ENCODE data around the gene PUM2. TPM values are rescaled to one million over a fixed set of nuclear protein-coding genes. Genes with fewer than 3 reads are reported as not detected.

Gene PUM2
- total RNA-seq, 1 donor from 2014 or later: 130 TPM

GRCh38 chr2:20362701-20363435 is 12.2 kb upstream of the PUM2 start:
- H3K27ac Mint-ChIP-seq: no peak overlapping the region
- no peak for DNase-seq
- no peaks in the 10 kb centered on the region for H3K27me3 Mint-ChIP-seq
- intact Hi-C loops (cut with micrococcal nuclease): no loop called here
- peaks cover 9% of the 10 kb centered on the region for H3K9me3 Mint-ChIP-seq
- H3K4me1 Mint-ChIP-seq: peaks cover 27% of the 10 kb centered on the region
- H3K4me3 Mint-ChIP-seq: no peak overlapping the region
- H3K36me3 Mint-ChIP-seq (ENCODE audit: low read depth): peaks cover 10% of the 10 kb centered on the region

DNA sequence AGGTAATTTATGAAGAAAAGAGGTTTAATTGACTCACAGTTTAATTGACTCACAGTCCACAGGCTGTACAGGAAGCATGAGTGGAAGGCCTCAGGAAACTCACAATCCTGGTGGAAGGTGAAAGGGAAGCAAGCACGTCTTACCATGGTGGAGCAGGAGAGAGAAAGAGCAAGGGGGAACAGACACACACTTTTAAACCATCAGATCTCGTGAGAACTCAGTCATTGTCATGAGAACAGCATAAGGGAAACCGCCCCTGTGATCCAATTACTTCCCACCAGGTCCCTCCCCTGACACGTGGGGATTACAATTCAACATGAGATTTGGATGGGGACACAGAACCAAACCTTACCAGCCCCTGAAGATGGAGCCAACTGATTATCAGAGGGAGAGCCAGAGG is 11.2 kb upstream of the PUM2 start:
- Mint-ChIP-seq H3K36me3 (ENCODE audit: low read depth) (peaks cover 5% of the 10 kb centered on the region), H3K4me3 (no peak overlapping the region), H3K27ac (no peak overlapping the region), H3K4me1 (peaks cover 22% of the 10 kb centered on the region), H3K9me3 (peaks cover 4% of the 10 kb centered on the region), H3K27me3 (no peaks in the 10 kb centered on the region)
- DNase-seq: no peak
- intact Hi-C loops (cut with micrococcal nuclease): no loop called here

DNA sequence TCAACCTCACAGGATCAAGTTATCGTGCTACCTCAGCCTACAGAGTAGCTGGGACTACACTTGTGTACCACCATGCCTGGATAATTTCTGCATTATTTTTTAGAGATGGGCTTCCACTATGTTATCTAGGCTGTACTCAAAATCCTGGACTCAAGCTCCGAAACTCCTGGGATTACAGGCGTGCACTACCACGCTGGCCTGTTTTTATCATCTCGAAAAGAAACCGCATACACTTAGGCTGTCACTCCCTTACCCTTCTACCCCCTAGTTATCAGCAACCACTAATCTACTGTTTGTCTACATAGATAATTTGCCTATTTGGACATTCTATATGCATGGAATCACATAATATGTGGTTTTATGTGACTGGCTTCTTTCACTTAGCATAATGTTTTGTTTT is 8.5 kb upstream of the PUM2 start:
- H3K4me3 Mint-ChIP-seq: no peak overlapping the region
- H3K9me3 Mint-ChIP-seq: no peaks in the 10 kb centered on the region
- no peaks in the 10 kb centered on the region for H3K27me3 Mint-ChIP-seq
- intact Hi-C loops (cut with micrococcal nuclease): loop anchor here (10.0 kb wide), 1 partner anchor 456 kb away; no protein-coding TSS in a partner anchor
- H3K4me1 Mint-ChIP-seq: no peaks in the 10 kb centered on the region
- H3K27ac Mint-ChIP-seq: no peak overlapping the region
- no peak for DNase-seq
- H3K36me3 Mint-ChIP-seq (ENCODE audit: low read depth): peaks cover 1% of the 10 kb centered on the region

DNA sequence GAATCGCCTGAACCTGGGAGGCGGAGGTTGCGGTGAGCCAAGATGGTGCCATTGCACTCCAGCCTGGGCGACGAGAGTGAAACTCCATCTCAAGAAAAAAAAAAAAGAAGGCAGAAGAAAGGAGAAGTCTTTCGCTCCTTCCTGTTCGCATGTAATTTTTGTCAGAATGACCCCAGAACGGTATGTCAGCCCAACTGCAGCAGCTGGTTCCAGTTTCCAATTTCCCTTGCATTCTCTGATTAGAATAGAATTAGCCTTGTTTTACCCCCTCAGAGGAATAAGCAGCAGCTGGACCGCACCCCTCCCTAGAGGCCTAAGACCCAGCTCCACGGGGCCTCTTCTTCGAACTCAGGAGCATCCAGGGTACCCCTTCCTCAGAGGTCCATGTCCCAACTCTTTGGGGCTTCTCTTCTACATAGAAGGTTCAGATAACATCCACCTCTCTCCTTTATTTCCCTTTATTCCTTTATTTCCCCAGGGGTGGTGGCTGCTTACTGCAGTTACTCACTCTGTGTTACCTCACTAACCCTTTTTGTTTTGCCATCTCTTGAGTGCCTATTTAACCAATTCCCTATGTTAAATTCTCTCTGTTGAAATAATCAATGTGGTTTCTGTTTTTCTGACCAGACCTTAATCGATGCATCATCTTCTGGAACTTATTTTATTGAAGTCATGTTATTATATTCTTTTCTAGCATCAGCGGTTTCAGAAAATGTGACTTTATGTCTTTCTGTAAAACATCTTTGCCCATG is 7.2 kb upstream of the PUM2 start:
- DNase-seq: no peak
- no peaks in the 10 kb centered on the region for H3K4me1 Mint-ChIP-seq
- H3K9me3 Mint-ChIP-seq: no peaks in the 10 kb centered on the region
- H3K36me3 Mint-ChIP-seq (ENCODE audit: low read depth): peaks cover 1% of the 10 kb centered on the region
- peak overlapping the region; percentile 53 for H3K27ac Mint-ChIP-seq
- intact Hi-C loops (cut with micrococcal nuclease): loop anchor here (10.0 kb wide), 1 partner anchor 457 kb away; no protein-coding TSS in a partner anchor
- H3K4me3 Mint-ChIP-seq: no peak overlapping the region
- no peaks in the 10 kb centered on the region for H3K27me3 Mint-ChIP-seq

- H3K4me1 Mint-ChIP-seq: no peaks in the 10 kb centered on the region
- H3K36me3 Mint-ChIP-seq (ENCODE audit: low read depth): no peaks in the 10 kb centered on the region
- no peaks in the 10 kb centered on the region for H3K27me3 Mint-ChIP-seq
- intact Hi-C loops (cut with micrococcal nuclease): loop anchor here (10.0 kb wide), 1 partner anchor 459 kb away; no protein-coding TSS in a partner anchor
- no peaks in the 10 kb centered on the region for H3K9me3 Mint-ChIP-seq
- no peak overlapping the region for H3K27ac Mint-ChIP-seq
- H3K4me3 Mint-ChIP-seq: no peak overlapping the region
- DNase-seq: no peak
Observed at GRCh38 chr2:20356042-20356441, 5.4 kb upstream of the PUM2 start.

GRCh38 chr2:20355131-20355530 is 4.5 kb upstream of the PUM2 start:
- intact Hi-C loops (cut with micrococcal nuclease): loop anchor here (10.0 kb wide), 1 partner anchor 460 kb away; no protein-coding TSS in a partner anchor
- no peaks in the 10 kb centered on the region for H3K9me3 Mint-ChIP-seq
- no peak overlapping the region for H3K4me3 Mint-ChIP-seq
- no peak overlapping the region for H3K27ac Mint-ChIP-seq
- H3K36me3 Mint-ChIP-seq (ENCODE audit: low read depth): no peaks in the 10 kb centered on the region
- H3K4me1 Mint-ChIP-seq: no peaks in the 10 kb centered on the region
- no peaks in the 10 kb centered on the region for H3K27me3 Mint-ChIP-seq
- no peak for DNase-seq

- Mint-ChIP-seq H3K27me3 (no peaks in the 10 kb centered on the region), H3K4me1 (peaks cover 8% of the 10 kb centered on the region), H3K36me3 (ENCODE audit: low read depth) (peaks cover 13% of the 10 kb centered on the region), H3K27ac (no peak overlapping the region), H3K4me3 (no peak overlapping the region), H3K9me3 (no peaks in the 10 kb centered on the region)
- no peak for DNase-seq
- intact Hi-C loops (cut with micrococcal nuclease): loop anchor here (5.0 to 10.0 kb wide), 4 partner anchors 41 to 461 kb away; partner anchors contain the start of gene TTC32
Observed at GRCh38 chr2:20353241-20353992, 2.8 kb upstream of the PUM2 start.

DNA sequence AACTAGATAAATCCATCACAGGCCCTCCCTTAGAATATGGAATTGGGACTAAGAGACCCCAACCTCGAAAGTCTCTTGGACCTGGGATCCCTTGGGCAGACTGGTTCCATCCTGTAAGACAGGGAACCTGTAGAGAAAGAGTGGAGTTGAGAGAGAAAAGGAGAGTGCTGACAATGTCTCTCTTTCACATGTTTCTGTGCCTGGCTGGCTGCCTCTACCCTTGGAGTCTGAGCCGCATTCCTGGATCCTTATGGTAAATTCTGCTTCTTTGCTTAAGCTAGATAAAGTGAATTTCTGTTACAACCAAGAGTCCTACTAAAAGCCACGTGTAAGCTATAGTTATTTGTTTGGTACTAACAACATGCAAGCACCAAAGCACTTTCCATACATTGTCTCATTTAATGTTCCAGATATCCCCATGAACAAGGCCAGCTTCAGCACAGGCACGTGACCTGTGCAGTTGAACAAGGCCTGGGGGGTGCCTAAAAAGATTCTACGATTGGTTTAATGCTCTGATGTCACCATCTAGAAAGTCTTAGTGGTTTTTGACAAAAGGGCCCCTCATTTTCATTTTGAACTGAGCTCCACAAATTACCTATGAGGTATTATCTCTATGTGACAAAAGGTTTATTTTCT is 2.1 kb upstream of the PUM2 start:
- Mint-ChIP-seq H3K9me3 (no peaks in the 10 kb centered on the region), H3K27ac (no peak overlapping the region), H3K4me1 (peaks cover 12% of the 10 kb centered on the region), H3K27me3 (no peaks in the 10 kb centered on the region), H3K4me3 (no peak overlapping the region), H3K36me3 (ENCODE audit: low read depth) (peaks cover 17% of the 10 kb centered on the region)
- intact Hi-C loops (cut with micrococcal nuclease): loop anchor here (5.0 to 10.0 kb wide), 4 partner anchors 40 to 462 kb away; partner anchors contain the start of gene TTC32
- no peak for DNase-seq

- Mint-ChIP-seq H3K27me3 (no peaks in the 10 kb centered on the region), H3K27ac (no peak overlapping the region), H3K4me1 (peaks cover 15% of the 10 kb centered on the region), H3K9me3 (no peaks in the 10 kb centered on the region), H3K36me3 (ENCODE audit: low read depth) (peaks cover 18% of the 10 kb centered on the region), H3K4me3 (no peak overlapping the region)
- intact Hi-C loops (cut with micrococcal nuclease): loop anchor here (5.0 to 10.0 kb wide), 4 partner anchors 40 to 463 kb away; partner anchors contain the start of gene TTC32
- DNase-seq: peak; percentile 61
Observed at GRCh38 chr2:20352230-20352578, 1.6 kb upstream of the PUM2 start.

DNA sequence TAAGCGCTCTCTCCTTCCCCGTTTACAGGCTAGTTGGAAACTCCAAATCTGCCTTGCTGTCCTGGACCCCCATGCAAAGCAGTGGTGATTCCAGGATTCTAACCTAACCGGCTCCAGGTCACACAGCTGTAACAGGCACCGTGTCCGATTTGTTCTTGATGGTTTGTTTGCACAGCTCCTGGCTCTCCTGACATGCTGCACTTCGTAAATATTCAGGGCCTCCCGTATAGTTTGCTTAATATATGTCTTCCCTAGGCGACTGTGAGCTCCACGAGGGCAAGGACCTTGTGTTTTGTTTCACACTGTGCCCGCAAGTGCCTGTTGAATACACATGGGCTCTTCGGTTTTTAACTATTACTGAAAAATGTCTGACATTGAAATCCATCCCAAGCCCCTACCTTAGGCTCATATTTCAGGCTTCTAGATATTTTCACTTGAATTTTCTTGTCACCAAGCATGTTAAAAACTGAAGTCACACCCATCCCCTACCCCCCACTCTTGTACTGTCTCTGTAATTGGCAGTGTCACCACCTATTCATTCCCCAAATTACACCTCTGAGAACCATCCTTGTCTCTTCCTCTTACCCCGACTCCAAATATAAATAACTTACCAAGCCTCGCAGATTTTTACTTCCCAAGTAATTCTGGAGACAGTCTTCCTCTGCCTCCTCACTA is 1.0 kb upstream of the PUM2 start:
- no peak overlapping the region for H3K4me3 Mint-ChIP-seq
- H3K36me3 Mint-ChIP-seq (ENCODE audit: low read depth): peaks cover 21% of the 10 kb centered on the region
- DNase-seq: no peak
- no peak overlapping the region for H3K27ac Mint-ChIP-seq
- no peaks in the 10 kb centered on the region for H3K9me3 Mint-ChIP-seq
- intact Hi-C loops (cut with micrococcal nuclease): loop anchor here (1.0 to 10.0 kb wide), 9 partner anchors 14 to 1791 kb away; partner anchors contain the start of genes HS1BP3, LAPTM4A, RDH14 and TTC32
- peaks cover 18% of the 10 kb centered on the region for H3K4me1 Mint-ChIP-seq
- H3K27me3 Mint-ChIP-seq: no peaks in the 10 kb centered on the region

DNA sequence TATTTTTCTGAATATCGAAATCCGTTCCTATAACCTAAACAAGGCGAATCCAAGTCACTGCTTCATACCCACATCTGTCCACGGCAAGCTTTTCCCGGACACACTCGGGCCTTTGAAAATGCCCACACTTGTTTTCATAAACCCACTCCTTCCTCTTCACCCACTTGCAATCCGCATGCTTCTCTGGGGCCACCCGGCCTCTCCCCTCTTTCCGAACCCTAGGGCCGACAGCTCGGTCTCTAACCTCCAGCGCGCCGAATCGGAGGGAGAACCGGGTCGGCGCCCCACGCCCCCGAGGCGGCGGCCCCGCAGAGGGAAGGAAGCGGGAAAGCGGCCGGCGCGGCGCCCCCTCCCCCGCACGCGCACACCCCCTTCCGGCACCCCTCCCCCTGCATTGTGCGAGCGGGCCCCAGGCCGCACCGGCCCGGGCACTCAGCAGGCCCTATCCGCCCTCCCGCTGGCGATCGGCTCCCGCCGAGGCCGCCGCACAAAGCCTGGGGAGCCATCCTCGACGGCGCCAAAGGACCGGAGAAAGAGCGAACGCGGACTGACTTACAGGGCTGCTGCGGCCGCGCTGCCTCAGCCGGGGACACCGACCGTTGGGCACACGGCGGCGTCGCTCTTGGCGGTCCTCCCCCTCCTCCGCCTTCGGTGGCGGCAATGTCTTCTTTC is 467 bp downstream of the PUM2 start:
- H3K4me1 Mint-ChIP-seq: peaks cover 29% of the 10 kb centered on the region
- H3K27ac Mint-ChIP-seq: peak overlapping the region; percentile 95
- intact Hi-C loops (cut with micrococcal nuclease): loop anchor here (2.0 to 10.0 kb wide), 6 partner anchors 23 to 1789 kb away; partner anchors contain the start of genes RDH14 and TTC32
- H3K4me3 Mint-ChIP-seq: no peak overlapping the region
- DNase-seq: peak; percentile 88
- H3K9me3 Mint-ChIP-seq: no peaks in the 10 kb centered on the region
- H3K27me3 Mint-ChIP-seq: no peaks in the 10 kb centered on the region
- peaks cover 27% of the 10 kb centered on the region for H3K36me3 Mint-ChIP-seq (ENCODE audit: low read depth)

DNA sequence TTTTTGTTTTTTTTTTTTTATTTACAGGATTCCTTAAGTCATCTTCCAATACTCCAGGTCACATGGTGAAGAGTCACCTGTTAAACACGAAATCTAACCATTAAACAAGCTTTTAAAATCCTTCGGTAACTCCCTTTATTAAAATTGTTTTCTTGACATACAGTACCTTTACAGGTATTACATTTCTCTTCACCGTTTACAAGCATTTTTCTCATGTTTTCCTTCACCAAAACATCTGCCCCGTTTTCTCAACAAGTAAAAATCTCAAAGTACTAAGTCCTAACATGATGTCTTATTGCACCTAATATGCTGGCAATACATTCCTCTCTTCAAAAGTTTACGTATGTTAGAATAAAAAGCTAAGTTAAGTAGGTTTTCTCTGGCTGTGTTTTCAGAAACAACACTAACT is 1.1 kb downstream of the PUM2 start:
- Mint-ChIP-seq H3K27ac (peak overlapping the region; percentile 95), H3K27me3 (no peaks in the 10 kb centered on the region), H3K36me3 (ENCODE audit: low read depth) (peaks cover 29% of the 10 kb centered on the region), H3K4me1 (peaks cover 29% of the 10 kb centered on the region), H3K9me3 (no peaks in the 10 kb centered on the region), H3K4me3 (no peak overlapping the region)
- peak; percentile 22 for DNase-seq
- intact Hi-C loops (cut with micrococcal nuclease): no loop called here

Data from activated CD4-positive, alpha-beta T cell treated with anti-CD3 and anti-CD28 coated beads, Interleukin-2, amount 10 ng/mL, durations not matched to agents 24 days and 14 days (primary cell).